Loucy (cell line): ENCODE measurements around the gene SLC50A1.
"Not testable (repeated sequence)": the region's sequence is repeated elsewhere in the genome, so short reads cannot be mapped to it uniquely, and the experiment has no call there.

Experiments
- H2AFZ ChIP-seq: fragments of 200-600 bp; sonication (generic); 2 replicates; pipeline ENCODE4 v1.6.0; 2016; ENCODE audit warnings: antibody characterized with exemption, mild to moderate bottlenecking, low read length, moderate library complexity
- H3F3A ChIP-seq: fragments of 200-600 bp; 2 replicates; pipeline ENCODE4 v1.6.0; 2016; ENCODE audit warnings: antibody characterized with exemption, low read depth, mild to moderate bottlenecking
- H3K27me3 ChIP-seq: fragments of 200-600 bp; sonication (generic); 2 replicates; pipeline ENCODE4 v1.6.1; 2014; ENCODE audit warnings: low read length, mild to moderate bottlenecking; ENCODE audit not compliant: insufficient read depth, poor library complexity, severe bottlenecking
- H3K36me3 ChIP-seq: fragments of 200-600 bp; sonication (generic); 2 replicates; pipeline ENCODE4 v1.6.1; 2016; ENCODE audit warnings: low read length; ENCODE audit not compliant: insufficient read depth
- H3K4me1 ChIP-seq: fragments of 200-600 bp; sonication (generic); 2 replicates; pipeline ENCODE4 v1.5.1; 2014; ENCODE audit warnings: low read length, mild to moderate bottlenecking; ENCODE audit not compliant: insufficient read depth, poor library complexity, severe bottlenecking
- H3K4me2 ChIP-seq: fragments of 200-600 bp; sonication (generic); 2 replicates; pipeline ENCODE4 v1.6.0; 2014; ENCODE audit warnings: antibody characterized with exemption, low read length, low read depth, mild to moderate bottlenecking; ENCODE audit not compliant: poor library complexity, severe bottlenecking
- H3K4me3 ChIP-seq: fragments of 200-600 bp; sonication (generic); 2 replicates; pipeline ENCODE4 v1.5.1; 2014; ENCODE audit warnings: low read length, mild to moderate bottlenecking, mixed read lengths; ENCODE audit not compliant: poor library complexity, severe bottlenecking
- H3K79me2 ChIP-seq: fragments of 200-600 bp; sonication (generic); 2 replicates; pipeline ENCODE4 v1.6.1; 2014; ENCODE audit warnings: low read length; ENCODE audit not compliant: insufficient read depth
- H3K9ac ChIP-seq: fragments of 200-600 bp; sonication (generic); 2 replicates; pipeline ENCODE4 v1.6.0; 2014; ENCODE audit warnings: mild to moderate bottlenecking, low read depth, low read length, moderate library complexity; ENCODE audit not compliant: poor library complexity, severe bottlenecking
- H3K9me2 ChIP-seq: fragments of 200-600 bp; sonication (generic); replicated peaks from 2 replicates; pipeline ENCODE4 v1.6.1; 2016; ENCODE audit warnings: low read depth, low read length, mixed read lengths
- H3K9me3 ChIP-seq: fragments of 200-600 bp; sonication (generic); 2 replicates; pipeline ENCODE4 v1.6.1; 2014; ENCODE audit warnings: mild to moderate bottlenecking, antibody characterized with exemption, low read length, low read depth; ENCODE audit not compliant: insufficient read depth
- H4K20me1 ChIP-seq: fragments of 200-600 bp; sonication (generic); 2 replicates; pipeline ENCODE4 v1.6.0; 2014; ENCODE audit warnings: antibody characterized with exemption, low read length, mild to moderate bottlenecking; ENCODE audit not compliant: insufficient read depth, poor library complexity, severe bottlenecking
- CTCF ChIP-seq: fragments of 200-600 bp; sonication (generic); conservative IDR thresholded peaks from 2 replicates; pipeline ENCODE4 v1.5.1; 2014; ENCODE audit warnings: mild to moderate bottlenecking, antibody characterized with exemption, low read length
- EZH2phosphoT487 ChIP-seq: fragments of 200-600 bp; IDR thresholded peaks from 2 replicates; pipeline ENCODE4 v1.6.1; 2018; ENCODE audit warnings: antibody characterized with exemption, mild to moderate bottlenecking, moderate library complexity, borderline replicate concordance

Gene SLC50A1

GRCh38 chr1:155140630-155140953, 4.9 kb downstream of the SLC50A1 start:
- Histone ChIP-seq H3K4me3 (peak overlapping the region; percentile 92), H3K4me2 (peak overlapping the region; percentile 92), H2AFZ (peak overlapping the region; percentile 99), H3K4me1 (peaks cover 16% of the 10 kb centered on the region), H3K79me2 (peaks cover 34% of the 10 kb centered on the region), H3K27me3 (no peaks in the 10 kb centered on the region), H3K9me3 (no peaks in the 10 kb centered on the region), H3F3A (no peaks in the 10 kb centered on the region), H3K9ac (peak overlapping the region; percentile 88), H3K9me2 (no peaks in the 10 kb centered on the region), H3K36me3 (no peaks in the 10 kb centered on the region), H4K20me1 (peaks cover 8% of the 10 kb centered on the region)
- TF ChIP-seq CTCF (no peak), EZH2phosphoT487 (no peak)

- Histone ChIP-seq H3K9ac (no peak overlapping the region), H2AFZ (no peak overlapping the region), H3K9me3 (no peaks in the 10 kb centered on the region), H3F3A (no peaks in the 10 kb centered on the region), H3K4me1 (peaks cover 16% of the 10 kb centered on the region), H3K79me2 (peaks cover 33% of the 10 kb centered on the region), H3K36me3 (no peaks in the 10 kb centered on the region), H3K4me2 (no peak overlapping the region), H3K27me3 (no peaks in the 10 kb centered on the region), H4K20me1 (peaks cover 7% of the 10 kb centered on the region), H3K9me2 (no peaks in the 10 kb centered on the region), H3K4me3 (no peak overlapping the region)
- TF ChIP-seq CTCF (no peak), EZH2phosphoT487 (no peak)
Observed at GRCh38 chr1:155141749-155142148, 6.1 kb downstream of the SLC50A1 start.

- Histone ChIP-seq H3K4me1 (peaks cover 2% of the 10 kb centered on the region), H3K27me3 (no peaks in the 10 kb centered on the region), H4K20me1 (no peaks in the 10 kb centered on the region), H2AFZ (no peak overlapping the region), H3K9ac (no peak overlapping the region), H3K9me2 (no peaks in the 10 kb centered on the region), H3K9me3 (no peaks in the 10 kb centered on the region), H3K4me3 (no peak overlapping the region), H3K79me2 (no peaks in the 10 kb centered on the region), H3K36me3 (no peaks in the 10 kb centered on the region), H3K4me2 (no peak overlapping the region), H3F3A (no peaks in the 10 kb centered on the region)
- peak; percentile 24 for TF ChIP-seq CTCF
- no peak for TF ChIP-seq EZH2phosphoT487
Observed at GRCh38 chr1:155145491-155145890, 9.8 kb downstream of the SLC50A1 start.

GRCh38 chr1:155155996-155156643, 20.5 kb downstream of the SLC50A1 start:
- not testable (repeated sequence) for H3F3A ChIP-seq, H2AFZ ChIP-seq, H3K36me3 ChIP-seq, H3K27me3 ChIP-seq, H3K4me1 ChIP-seq, H3K4me3 ChIP-seq, H3K9ac ChIP-seq, H3K4me2 ChIP-seq, H4K20me1 ChIP-seq, H3K9me3 ChIP-seq, H3K9me2 ChIP-seq, H3K79me2 ChIP-seq
